Colon (tissue), 2 donors: ENCODE measurements around the gene DLGAP1.

Experiments
- FAIRE-seq: peaks from 2 replicates; lab custom pipeline; 2012; peaks lifted over from hg19 to GRCh38; lab: Jason Lieb, UNC
- donor health status: control.
- donor health status: control.

Gene DLGAP1

GRCh38 chr18:3683483-3683882 lies 771.6 kb downstream of the DLGAP1 start:
- no peak for FAIRE-seq

- no peak for FAIRE-seq
Observed at GRCh38 chr18:3682061-3682460, 773.0 kb downstream of the DLGAP1 start.

- no peak for FAIRE-seq
Observed at GRCh38 chr18:3679241-3679640, 775.9 kb downstream of the DLGAP1 start.

- no peak for FAIRE-seq
Observed at GRCh38 chr18:3675994-3676393, 779.1 kb downstream of the DLGAP1 start.

GRCh38 chr18:3675446-3675845 lies 779.7 kb downstream of the DLGAP1 start:
- no peak for FAIRE-seq

GRCh38 chr18:3671176-3671575 lies 783.9 kb downstream of the DLGAP1 start:
- FAIRE-seq: no peak

GRCh38 chr18:3669376-3669775 lies 785.7 kb downstream of the DLGAP1 start:
- no peak for FAIRE-seq

- FAIRE-seq: no peak
Observed at GRCh38 chr18:3667255-3668137, 787.6 kb downstream of the DLGAP1 start.

- no peak for FAIRE-seq
Observed at GRCh38 chr18:3666526-3667254, 788.4 kb downstream of the DLGAP1 start.

- FAIRE-seq: no peak
Observed at GRCh38 chr18:3665780-3666525, 789.2 kb downstream of the DLGAP1 start.

- no peak for FAIRE-seq
Observed at GRCh38 chr18:3665204-3665603, 789.9 kb downstream of the DLGAP1 start.

- FAIRE-seq: no peak
Observed at GRCh38 chr18:3664563-3665178, 790.4 kb downstream of the DLGAP1 start.

- FAIRE-seq: no peak
Observed at GRCh38 chr18:3663870-3664512, 791.1 kb downstream of the DLGAP1 start.

GRCh38 chr18:3661989-3662388 lies 793.1 kb downstream of the DLGAP1 start:
- no peak for FAIRE-seq

- no peak for FAIRE-seq
Observed at GRCh38 chr18:3660739-3661515, 794.2 kb downstream of the DLGAP1 start.

- FAIRE-seq: no peak
Observed at GRCh38 chr18:3658529-3658928, 796.6 kb downstream of the DLGAP1 start.

- no peak for FAIRE-seq
Observed at GRCh38 chr18:3655254-3656050, 799.7 kb downstream of the DLGAP1 start.

- FAIRE-seq: no peak
Observed at GRCh38 chr18:3654442-3655253, 800.5 kb downstream of the DLGAP1 start.

GRCh38 chr18:3653851-3654441 lies 801.2 kb downstream of the DLGAP1 start:
- FAIRE-seq: no peak
